Activated T-helper 1 cell treated with Interleukin-2 at 50 U/mL for 16 hours (primary cell): ENCODE measurements around the gene RASAL2.
"Not testable (repeated sequence)": the region's sequence is repeated elsewhere in the genome, so short reads cannot be mapped to it uniquely, and the experiment has no call there.

ENCODE experiments used
- DNase-seq: peaks from one replicate; pipeline ENCODE4 v3.0.0-alpha.2; 2020; ENCODE audit warnings: low read depth

RASAL2 gene

GRCh38 chr1:178283409-178283808, 189.5 kb downstream of the RASAL2 start:
- DNase-seq, result no peak

- DNase-seq, result no peak
These were observed 190.2 kb downstream of the RASAL2 start for GRCh38 chr1:178284058-178284457.

- DNase-seq, result no peak
These were observed 197.3 kb downstream of the RASAL2 start for GRCh38 chr1:178291166-178291565.

- no peak for DNase-seq
These were observed 200.8 kb downstream of the RASAL2 start for GRCh38 chr1:178294654-178295053.

- no peak for DNase-seq
These were observed 206.4 kb downstream of the RASAL2 start for GRCh38 chr1:178300352-178300699.

- DNase-seq, result no peak
These were observed 207.2 kb downstream of the RASAL2 start for GRCh38 chr1:178301141-178301540.

- DNase-seq, result no peak
These were observed 213.4 kb downstream of the RASAL2 start for GRCh38 chr1:178307264-178307663.

GRCh38 chr1:178308438-178308837, 214.5 kb downstream of the RASAL2 start:
- no peak for DNase-seq

- DNase-seq, result no peak
These were observed 216.8 kb downstream of the RASAL2 start for GRCh38 chr1:178310685-178311105.

- DNase-seq, result no peak
These were observed 217.3 kb downstream of the RASAL2 start for GRCh38 chr1:178311164-178311563.

GRCh38 chr1:178320280-178320982, 226.5 kb downstream of the RASAL2 start:
- DNase-seq, result not testable (repeated sequence)

- DNase-seq, result no peak
These were observed 229.2 kb downstream of the RASAL2 start for GRCh38 chr1:178323067-178323466.

GRCh38 chr1:178324003-178324402, 230.1 kb downstream of the RASAL2 start:
- DNase-seq, result no peak

- DNase-seq, result no peak
These were observed 234.8 kb downstream of the RASAL2 start for GRCh38 chr1:178328728-178329127.

- DNase-seq, result no peak
These were observed 236.2 kb downstream of the RASAL2 start for GRCh38 chr1:178330153-178330552.

- no peak for DNase-seq
These were observed 237.1 kb downstream of the RASAL2 start for GRCh38 chr1:178330848-178331497.

GRCh38 chr1:178335426-178335825, 241.5 kb downstream of the RASAL2 start:
- DNase-seq, result no peak

GRCh38 chr1:178337091-178337706, 243.3 kb downstream of the RASAL2 start:
- DNase-seq, result no peak

GRCh38 chr1:178339834-178340233, 245.9 kb downstream of the RASAL2 start:
- no peak for DNase-seq

- DNase-seq, result no peak
These were observed 247.5 kb downstream of the RASAL2 start for GRCh38 chr1:178341261-178341956.

GRCh38 chr1:178342745-178343144, 248.8 kb downstream of the RASAL2 start:
- DNase-seq, result no peak

- DNase-seq, result no peak
These were observed 250.7 kb downstream of the RASAL2 start for GRCh38 chr1:178344513-178345091.
